ENCODE results near the gene VRK2. TPM values are rescaled to one million over a fixed set of nuclear protein-coding genes. Genes with fewer than 3 reads are reported as not detected.
A peak's percentile ranks its signal among the peaks of the same experiment; 100 is the strongest.
"Not testable (repeated sequence)": the region's sequence is repeated elsewhere in the genome, so short reads cannot be mapped to it uniquely, and the experiment has no call there.

The VRK2 gene
- total and polyA plus RNA-seq, 2 experiments from 2014 or later, result 11.8 to 18.1 TPM

DNA sequence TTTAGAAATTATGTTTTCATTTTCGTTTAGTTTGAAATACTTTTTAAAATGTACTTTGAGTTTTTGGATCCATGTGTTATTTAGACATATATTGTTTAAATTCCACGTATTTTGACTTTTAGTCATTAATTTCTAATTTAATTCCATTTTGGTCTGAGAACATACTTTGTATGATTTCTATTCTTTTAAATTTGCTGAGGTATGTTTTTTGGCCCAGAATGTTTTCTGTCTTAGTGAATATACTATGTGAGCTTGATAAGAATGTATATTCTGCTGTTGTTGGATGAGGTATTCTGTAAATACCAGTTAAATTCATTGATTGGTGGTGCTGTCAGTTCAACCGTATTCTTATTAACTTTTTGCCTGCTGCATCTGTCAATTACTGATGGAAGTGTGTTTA is 26.4 kb downstream of the VRK2 start:
- Histone ChIP-seq H3K4me1 (ENCODE audit: low read depth) (no peaks in the 10 kb centered on the region), H3K27me3 (no peaks in the 10 kb centered on the region), H3K9me3 (ENCODE audit: low read depth) (no peaks in the 10 kb centered on the region), H3K4me3 (no peak overlapping the region), H3K36me3 (no peaks in the 10 kb centered on the region), H3K27ac (no peak overlapping the region)
- TF ChIP-seq, protein P1, sequence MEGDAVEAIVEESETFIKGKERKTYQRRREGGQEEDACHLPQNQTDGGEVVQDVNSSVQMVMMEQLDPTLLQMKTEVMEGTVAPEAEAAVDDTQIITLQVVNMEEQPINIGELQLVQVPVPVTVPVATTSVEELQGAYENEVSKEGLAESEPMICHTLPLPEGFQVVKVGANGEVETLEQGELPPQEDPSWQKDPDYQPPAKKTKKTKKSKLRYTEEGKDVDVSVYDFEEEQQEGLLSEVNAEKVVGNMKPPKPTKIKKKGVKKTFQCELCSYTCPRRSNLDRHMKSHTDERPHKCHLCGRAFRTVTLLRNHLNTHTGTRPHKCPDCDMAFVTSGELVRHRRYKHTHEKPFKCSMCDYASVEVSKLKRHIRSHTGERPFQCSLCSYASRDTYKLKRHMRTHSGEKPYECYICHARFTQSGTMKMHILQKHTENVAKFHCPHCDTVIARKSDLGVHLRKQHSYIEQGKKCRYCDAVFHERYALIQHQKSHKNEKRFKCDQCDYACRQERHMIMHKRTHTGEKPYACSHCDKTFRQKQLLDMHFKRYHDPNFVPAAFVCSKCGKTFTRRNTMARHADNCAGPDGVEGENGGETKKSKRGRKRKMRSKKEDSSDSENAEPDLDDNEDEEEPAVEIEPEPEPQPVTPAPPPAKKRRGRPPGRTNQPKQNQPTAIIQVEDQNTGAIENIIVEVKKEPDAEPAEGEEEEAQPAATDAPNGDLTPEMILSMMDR (IDR thresholded peaks at IDR 0.05; ENCODE audit: low read depth, low read length), result no peak
- DNase-seq (ENCODE audit: low read depth in 1 of 2, low spot score in 1 of 2), result no peak

DNA sequence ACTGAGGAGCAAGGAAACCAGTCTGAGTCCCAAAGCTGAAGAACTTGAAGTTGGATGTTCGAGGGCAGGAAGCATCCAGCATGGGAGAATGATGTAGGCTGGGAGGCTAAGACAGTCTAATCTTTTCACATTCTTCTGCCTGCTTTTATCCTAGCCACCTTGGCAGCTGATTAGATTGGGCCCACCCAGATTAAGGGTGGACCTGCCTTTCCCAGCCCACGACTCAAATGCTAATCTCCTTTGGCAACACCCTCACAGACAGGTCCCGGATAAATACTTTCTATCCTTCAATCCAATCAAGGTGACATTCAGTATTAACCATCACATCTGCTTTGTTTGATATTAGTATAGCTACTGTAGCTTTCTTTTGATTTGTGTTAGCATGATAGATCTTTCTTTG is 27.1 kb downstream of the VRK2 start:
- TF ChIP-seq, protein P1 (IDR thresholded peaks at IDR 0.05; ENCODE audit: low read depth, low read length), result no peak
- no peak overlapping the region for H3K27ac ChIP-seq
- no peak overlapping the region for H3K4me3 ChIP-seq
- no peak for DNase-seq (ENCODE audit: low read depth in 1 of 2, low spot score in 1 of 2)
- H3K27me3 ChIP-seq, result no peaks in the 10 kb centered on the region
- H3K9me3 ChIP-seq (ENCODE audit: low read depth), result no peaks in the 10 kb centered on the region
- no peaks in the 10 kb centered on the region for H3K4me1 ChIP-seq (ENCODE audit: low read depth)
- no peaks in the 10 kb centered on the region for H3K36me3 ChIP-seq

DNA sequence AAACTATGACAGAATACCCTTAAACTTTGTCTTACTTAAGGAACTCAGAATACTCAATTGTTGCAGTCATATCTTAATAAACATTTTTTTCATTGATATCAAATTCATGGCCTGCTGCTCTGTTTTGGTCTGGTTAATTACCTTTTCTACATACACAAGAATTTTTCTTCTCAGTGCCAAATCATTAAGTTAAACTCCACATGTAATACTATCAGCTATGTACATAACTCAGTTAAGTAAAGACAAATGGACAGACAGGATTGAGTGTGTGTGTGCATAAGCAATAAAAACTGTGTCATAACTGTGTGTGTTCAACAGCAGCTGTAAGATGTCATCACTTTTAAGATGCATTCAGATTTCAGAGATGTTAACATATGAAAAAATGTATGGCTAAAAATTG is 34.4 kb downstream of the VRK2 start:
- TF ChIP-seq, protein P1 (IDR thresholded peaks at IDR 0.05; ENCODE audit: low read depth, low read length), result no peak
- Histone ChIP-seq H3K4me3 (no peak overlapping the region), H3K4me1 (ENCODE audit: low read depth) (no peaks in the 10 kb centered on the region), H3K27me3 (no peaks in the 10 kb centered on the region), H3K27ac (no peak overlapping the region), H3K9me3 (ENCODE audit: low read depth) (no peaks in the 10 kb centered on the region), H3K36me3 (no peaks in the 10 kb centered on the region)
- DNase-seq (ENCODE audit: low read depth in 1 of 2, low spot score in 1 of 2), result peak in 1 of 2 donors; percentile 21

DNA sequence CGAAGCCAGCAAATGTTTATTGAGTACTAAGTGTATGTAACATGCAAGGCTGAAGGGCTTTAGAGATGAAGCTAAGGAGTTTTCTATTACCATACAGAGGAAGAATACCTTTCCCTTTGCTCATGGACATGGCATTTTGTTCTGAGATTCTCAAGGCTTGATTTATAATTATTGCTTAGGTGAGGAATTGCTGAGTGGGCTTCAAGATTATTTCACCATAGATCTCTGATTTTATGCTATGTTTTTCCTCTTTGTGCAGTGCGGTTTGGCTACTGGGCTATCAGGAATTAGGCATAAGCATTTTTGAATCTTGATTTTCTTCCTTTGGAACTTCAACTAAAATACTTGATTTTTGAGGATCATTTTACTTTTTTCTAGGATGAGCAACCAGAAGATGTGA is 42.5 kb downstream of the VRK2 start:
- no peak overlapping the region for H3K4me3 ChIP-seq
- no peak for DNase-seq (ENCODE audit: low read depth in 1 of 2, low spot score in 1 of 2)

DNA sequence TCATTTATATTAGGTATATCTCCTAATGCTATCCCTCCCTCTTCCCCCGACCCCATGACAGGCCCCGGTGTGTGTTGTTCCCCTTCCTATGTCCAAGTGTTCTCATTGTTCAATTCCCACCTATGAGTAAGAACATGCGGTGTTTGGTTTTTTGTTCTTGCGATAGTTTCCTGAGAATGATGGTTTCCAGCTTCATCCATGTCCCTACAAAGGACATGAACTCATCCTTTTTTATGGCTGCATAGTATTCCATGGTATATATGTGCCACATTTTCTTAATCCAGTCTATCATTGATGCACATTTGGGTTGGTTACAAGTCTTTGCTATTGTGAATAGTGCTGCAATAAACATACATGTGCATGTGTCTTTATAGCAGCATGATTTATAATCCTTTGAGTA is 46.2 kb downstream of the VRK2 start:
- not testable (repeated sequence) for H3K9me3 ChIP-seq (ENCODE audit: low read depth); H3K4me3 ChIP-seq; H3K27me3 ChIP-seq; H3K27ac ChIP-seq; DNase-seq (ENCODE audit: low read depth in 1 of 2, low spot score in 1 of 2); H3K4me1 ChIP-seq (ENCODE audit: low read depth)
- H3K36me3 ChIP-seq, result peaks cover 11% of the 10 kb centered on the region

More for the DNA sequence above, 42.5 kb downstream of the VRK2 start:
- no peak overlapping the region for H3K27ac ChIP-seq
- H3K36me3 ChIP-seq, result peaks cover 11% of the 10 kb centered on the region
- no peaks in the 10 kb centered on the region for H3K9me3 ChIP-seq (ENCODE audit: low read depth)
- no peaks in the 10 kb centered on the region for H3K27me3 ChIP-seq
- TF ChIP-seq, protein P1 (IDR thresholded peaks at IDR 0.05; ENCODE audit: low read depth, low read length), result no peak
- H3K4me1 ChIP-seq (ENCODE audit: low read depth), result no peaks in the 10 kb centered on the region

DNA sequence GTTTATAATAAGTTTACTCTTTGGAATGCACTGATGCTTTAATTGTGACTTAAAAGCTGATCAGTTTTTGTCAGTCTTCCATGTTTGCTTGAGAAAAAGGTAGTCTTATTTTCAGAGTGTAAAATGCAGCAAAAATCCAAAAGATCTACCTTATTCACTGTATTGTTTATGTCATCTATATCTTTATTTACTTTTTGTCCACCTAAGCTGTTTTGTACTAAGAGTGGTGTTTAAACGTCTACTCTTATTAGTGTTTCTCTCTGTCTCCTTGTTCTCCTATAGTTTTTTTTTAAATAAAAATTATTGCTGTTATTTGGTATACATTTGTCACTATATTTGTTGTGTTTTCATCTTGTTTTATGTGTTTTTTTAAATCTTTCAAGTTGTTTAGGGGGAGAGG is 50.4 kb downstream of the VRK2 start:
- TF ChIP-seq, protein P1 (IDR thresholded peaks at IDR 0.05; ENCODE audit: low read depth, low read length), result no peak
- no peak overlapping the region for H3K4me3 ChIP-seq
- H3K9me3 ChIP-seq (ENCODE audit: low read depth), result no peaks in the 10 kb centered on the region
- H3K4me1 ChIP-seq (ENCODE audit: low read depth), result no peaks in the 10 kb centered on the region
- no peaks in the 10 kb centered on the region for H3K36me3 ChIP-seq
- H3K27ac ChIP-seq, result no peak overlapping the region
- no peak for DNase-seq (ENCODE audit: low read depth in 1 of 2, low spot score in 1 of 2)
- H3K27me3 ChIP-seq, result no peaks in the 10 kb centered on the region
